Caco-2 (cell line): Measurements from ENCODE around the gene MCRS1. TPM values are rescaled to one million over a fixed set of nuclear protein-coding genes. Genes with fewer than 3 reads are reported as not detected.

Experiments
- BruUV-seq: library from RNA; stranded (reverse); fragments of 400-500 nt; replicated peaks from 2 replicates; lab custom pipeline; 2021; lab: Mats Ljungman, UMichigan
- CTCF ChIA-PET: fragments of 300-600 bp; sonication (Branson Sonifier 250); formaldehyde crosslinking; loops from one replicate; lab custom pipeline; 2022; ENCODE audit warnings: antibody characterized with exemption; lab: Charles Lee
- POLR2A ChIA-PET: fragments of 300-600 bp; sonication (Branson Sonifier 250); formaldehyde crosslinking; loops from one replicate; lab custom pipeline; 2022; ENCODE audit warnings: antibody characterized with exemption; lab: Charles Lee
- DNase-seq, 2 experiments: peaks; one replicate each; pipeline versions ENCODE4 v3.0.0 to v3.0.0-alpha.2; 2020 to 2022
- H3K27me3 ChIP-seq: replicated peaks from 2 replicates; pipeline ENCODE4 v1.6.0; 2011; ENCODE audit warnings: low read length; ENCODE audit not compliant: control insufficient read depth, insufficient read depth
- H3K36me3 ChIP-seq: 2 replicates; pipeline ENCODE4 v1.5.1; 2011; ENCODE audit warnings: low read length; ENCODE audit not compliant: control insufficient read depth, insufficient read depth
- H3K4me1 ChIP-seq: fragments of 250-450 bp; sonication (Bioruptor Pico); 2 replicates; pipeline ENCODE4 v1.5.1; 2020; ENCODE audit warnings: mild to moderate bottlenecking
- H3K4me3 ChIP-seq: 2 replicates; pipeline ENCODE4 v1.5.1; 2011; ENCODE audit warnings: low read depth, mild to moderate bottlenecking, control low read depth, low read length
- H3K9me3 ChIP-seq: fragments of 250-450 bp; sonication (Bioruptor Pico); 2 replicates; pipeline ENCODE4 v1.5.1; 2020; ENCODE audit warnings: mild to moderate bottlenecking, moderate library complexity
- H3K27ac Mint-ChIP-seq: one replicate; pipeline ENCODE4 v1.8.0; 2022; ENCODE audit warnings: mixed read lengths; ENCODE audit not compliant: unreplicated experiment
- H3K27me3 Mint-ChIP-seq: one replicate; pipeline ENCODE4 v1.8.0; 2022; ENCODE audit warnings: mixed read lengths; ENCODE audit not compliant: insufficient read depth, unreplicated experiment
- H3K36me3 Mint-ChIP-seq: one replicate; pipeline ENCODE4 v1.8.0; 2022; ENCODE audit warnings: mild to moderate bottlenecking, mixed read lengths; ENCODE audit not compliant: insufficient read depth, unreplicated experiment
- H3K4me1 Mint-ChIP-seq: one replicate; pipeline ENCODE4 v1.8.0; 2022; ENCODE audit warnings: low read depth, mixed read lengths; ENCODE audit not compliant: unreplicated experiment
- H3K4me3 Mint-ChIP-seq: one replicate; pipeline ENCODE4 v1.8.0; 2022; ENCODE audit warnings: mild to moderate bottlenecking, moderate library complexity, mixed read lengths; ENCODE audit not compliant: unreplicated experiment
- H3K9me3 Mint-ChIP-seq: one replicate; pipeline ENCODE4 v1.8.0; 2022; ENCODE audit warnings: mixed read lengths; ENCODE audit not compliant: unreplicated experiment
- CTCF ChIP-seq, 2 experiments: fragments of 200-600 bp in 1 of 2; IDR thresholded peaks; 1 replicate in 1 of 2; 2 replicates in 1 of 2; pipeline versions ENCODE4 v1.5.1 to v1.8.0; 2011 to 2022; ENCODE audit warnings: antibody characterized with exemption in 1 of 2, control low read depth in 1 of 2, inconsistent platforms in 1 of 2, low read depth in 1 of 2, low read length in 1 of 2, mild to moderate bottlenecking in 1 of 2, moderate library complexity in 1 of 2; ENCODE audit not compliant: insufficient read depth in 1 of 2, severe bottlenecking in 1 of 2, unreplicated experiment in 1 of 2
- intact Hi-C: fragments of 100-400 bp; cut with micrococcal nuclease; formaldehyde crosslinking; loops from one replicate; pipeline ENCODE4 v1.10.0; 2022; ENCODE audit not compliant: unreplicated experiment
- total RNA-seq: library from RNA; stranded (reverse); gene quantifications from 2 replicates; pipeline ENCODE4 v1.2.3, GENCODE V29; 2022

MCRS1 gene
- total RNA-seq, 1 experiment from 2014 or later = 122 TPM

DNA sequence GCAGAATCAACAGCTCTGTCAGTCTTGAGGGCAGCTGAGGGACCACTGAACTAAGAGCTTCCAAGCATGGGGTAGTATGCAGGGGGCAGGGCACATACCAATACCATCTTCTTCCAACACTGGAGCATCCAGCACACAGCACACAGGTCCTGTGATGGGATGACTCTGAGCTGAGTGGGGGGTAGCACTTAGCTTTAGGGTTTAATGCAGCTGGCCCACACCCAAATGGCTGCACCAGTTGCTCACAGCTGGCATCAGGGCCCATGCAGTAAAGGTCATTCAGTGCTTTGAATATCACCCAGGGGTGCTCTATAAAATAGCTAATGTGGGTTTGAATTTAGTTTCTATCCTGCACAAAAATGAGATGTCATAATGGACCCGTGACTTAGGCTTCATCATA lies 35.8 kb upstream of the MCRS1 start:
- TF ChIP-seq CTCF (IDR thresholded peaks at IDR 0.05; ENCODE audit: insufficient read depth in 1 of 2, low read depth in 1 of 2, low read length in 1 of 2, severe bottlenecking in 1 of 2, unreplicated experiment in 1 of 2) = no peak
- H3K36me3 Mint-ChIP-seq = peaks cover 24% of the 10 kb centered on the region
- no peak overlapping the region for H3K27ac Mint-ChIP-seq
- H3K27me3 Mint-ChIP-seq = no peaks in the 10 kb centered on the region
- H3K4me1 ChIP-seq = no peaks in the 10 kb centered on the region
- ChIA-PET CTCF (interaction anchor here (1.2 to 1.8 kb wide), 2 partner anchors 19 to 23 kb away, joined by 4 to 6 read pairs; partner anchors contain the start of gene PRPF40B), POLR2A (no interaction called here)
- H3K4me3 ChIP-seq = no peak overlapping the region
- no peak overlapping the region for H3K4me3 Mint-ChIP-seq
- H3K27me3 ChIP-seq = no peaks in the 10 kb centered on the region
- H3K4me1 Mint-ChIP-seq = no peaks in the 10 kb centered on the region
- H3K36me3 ChIP-seq = no peaks in the 10 kb centered on the region; the same call in 1 of the 2 replicates
- no peak for DNase-seq
- intact Hi-C loops = no loop called here
- H3K9me3 ChIP-seq = no peaks in the 10 kb centered on the region
- H3K9me3 Mint-ChIP-seq = no peaks in the 10 kb centered on the region
- BruUV-seq = no TSS peak

DNA sequence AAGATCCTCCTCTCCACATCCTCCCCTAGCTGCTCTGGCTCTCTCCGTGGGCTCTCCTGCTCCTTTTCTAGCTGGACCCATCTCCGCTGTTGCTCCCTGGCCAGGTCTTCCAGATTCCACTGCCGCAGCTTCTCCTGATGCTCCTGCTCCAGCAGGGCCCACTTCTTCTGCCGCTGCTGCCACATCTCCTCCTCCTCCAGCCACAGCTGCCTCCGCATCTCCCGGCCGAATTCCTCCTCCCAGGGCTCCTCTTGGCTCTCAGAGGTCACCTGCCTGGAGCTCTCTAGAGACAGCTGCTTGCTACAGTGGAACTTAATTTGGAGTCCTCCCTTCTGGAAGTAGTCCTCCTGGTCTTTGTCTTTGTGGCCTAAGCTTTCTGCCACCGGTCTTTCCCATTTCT lies 32.0 kb upstream of the MCRS1 start:
- peaks cover 18% of the 10 kb centered on the region for H3K36me3 Mint-ChIP-seq

GRCh38 chr12:49598527-49598926 lies 30.6 kb upstream of the MCRS1 start:
- Mint-ChIP-seq H3K4me1 (no peaks in the 10 kb centered on the region), H3K9me3 (no peaks in the 10 kb centered on the region), H3K36me3 (peaks cover 18% of the 10 kb centered on the region), H3K27me3 (no peaks in the 10 kb centered on the region), H3K4me3 (no peak overlapping the region), H3K27ac (peak overlapping the region; percentile 3)
- intact Hi-C loops = no loop called here
- Histone ChIP-seq H3K27me3 (no peaks in the 10 kb centered on the region), H3K36me3 (no peaks in the 10 kb centered on the region; the same call in 1 of the 2 replicates), H3K9me3 (no peaks in the 10 kb centered on the region), H3K4me3 (no peak overlapping the region), H3K4me1 (no peaks in the 10 kb centered on the region)
- ChIA-PET CTCF (interaction anchor here (2.6 kb wide), 1 partner anchor 18 kb away, joined by 5 read pairs; no protein-coding TSS in a partner anchor), POLR2A (no interaction called here)
- BruUV-seq = no TSS peak
- no peak for DNase-seq
- no peak for TF ChIP-seq CTCF (IDR thresholded peaks at IDR 0.05; ENCODE audit: insufficient read depth in 1 of 2, low read depth in 1 of 2, low read length in 1 of 2, severe bottlenecking in 1 of 2, unreplicated experiment in 1 of 2)

More for the DNA sequence above, 32.0 kb upstream of the MCRS1 start:
- Histone ChIP-seq H3K36me3 (no peaks in the 10 kb centered on the region; the same call in 1 of the 2 replicates), H3K4me1 (no peaks in the 10 kb centered on the region), H3K4me3 (no peak overlapping the region), H3K9me3 (no peaks in the 10 kb centered on the region), H3K27me3 (no peaks in the 10 kb centered on the region)
- intact Hi-C loops = no loop called here
- BruUV-seq = no TSS peak
- H3K9me3 Mint-ChIP-seq = no peaks in the 10 kb centered on the region
- no peak overlapping the region for H3K27ac Mint-ChIP-seq
- no peak for DNase-seq
- no peaks in the 10 kb centered on the region for H3K27me3 Mint-ChIP-seq
- no peak overlapping the region for H3K4me3 Mint-ChIP-seq
- POLR2A ChIA-PET = interaction anchor here (0.9 kb wide), 1 partner anchor 334 kb away, joined by 3 read pairs; no protein-coding TSS in a partner anchor
- CTCF ChIA-PET = interaction anchor here (0.6 kb wide), 1 partner anchor 12 kb away, joined by 3 read pairs; no protein-coding TSS in a partner anchor
- H3K4me1 Mint-ChIP-seq = no peaks in the 10 kb centered on the region
- TF ChIP-seq CTCF (IDR thresholded peaks at IDR 0.05; ENCODE audit: insufficient read depth in 1 of 2, low read depth in 1 of 2, low read length in 1 of 2, severe bottlenecking in 1 of 2, unreplicated experiment in 1 of 2) = no peak
